Neutrophil (primary cell): ENCODE measurements around the gene LAMC3.

ENCODE experiments used
- H3K27ac ChIP-seq: fragments of 200-600 bp; sonication (generic); 2 replicates; pipeline ENCODE4 v1.5.1; 2016; ENCODE audit warnings: mild to moderate bottlenecking, moderate library complexity
- H3K27me3 ChIP-seq: fragments of 200-600 bp; sonication (generic); 2 replicates; pipeline ENCODE4 v1.6.0; 2016; ENCODE audit warnings: mild to moderate bottlenecking
- H3K36me3 ChIP-seq: fragments of 200-600 bp; sonication (generic); 2 replicates; pipeline ENCODE4 v1.5.1; 2017
- H3K4me1 ChIP-seq, 2 experiments: fragments of 200-600 bp in 1 of 2; sonication (generic) in 1 of 2; 1 replicate in 1 of 2; 2 replicates in 1 of 2; pipeline versions ENCODE4 v1.5.1 to v1.6.1; 2013 to 2016; ENCODE audit warnings: low read depth in 1 of 2, low read length in 1 of 2, mild to moderate bottlenecking in 1 of 2, moderate library complexity in 1 of 2; ENCODE audit not compliant: control insufficient read depth in 1 of 2, insufficient read depth in 1 of 2
- H3K4me3 ChIP-seq, 2 experiments: fragments of 200-600 bp in 1 of 2; sonication (generic) in 1 of 2; 1 replicate in 1 of 2; 2 replicates in 1 of 2; pipeline ENCODE4 v1.5.1; 2013 to 2016; ENCODE audit warnings: low read depth in 1 of 2, low read length in 1 of 2, mild to moderate bottlenecking in 1 of 2, moderate library complexity in 1 of 2
- H3K9me3 ChIP-seq: fragments of 200-600 bp; sonication (generic); 2 replicates; pipeline ENCODE4 v1.5.1; 2016
- CTCF ChIP-seq: fragments of 200-600 bp; sonication (generic); IDR thresholded peaks from 2 replicates; pipeline ENCODE4 v1.5.1; 2016; ENCODE audit warnings: antibody characterized with exemption

Gene LAMC3

GRCh38 chr9:131129183-131129582, 120.2 kb downstream of the LAMC3 start:
- peaks cover 70% of the 10 kb centered on the region for H3K36me3 ChIP-seq
- H3K27me3 ChIP-seq, result no peaks in the 10 kb centered on the region
- no peak for TF ChIP-seq CTCF
- no peak overlapping the region for H3K27ac ChIP-seq
- peaks cover 17 to 18% of the 10 kb centered on the region in 2 experiments for H3K4me1 ChIP-seq
- H3K4me3 ChIP-seq, result no peak overlapping the region
- H3K9me3 ChIP-seq, result no peaks in the 10 kb centered on the region

- H3K36me3 ChIP-seq, result peaks cover 93% of the 10 kb centered on the region
- H3K27ac ChIP-seq, result no peak overlapping the region
- H3K4me1 ChIP-seq, result no peaks in the 10 kb centered on the region
- no peak overlapping the region for H3K4me3 ChIP-seq
- no peak for TF ChIP-seq CTCF
- no peaks in the 10 kb centered on the region for H3K27me3 ChIP-seq
- no peaks in the 10 kb centered on the region for H3K9me3 ChIP-seq
Measured at GRCh38 chr9:131138676-131139075, 129.7 kb downstream of the LAMC3 start.

GRCh38 chr9:131140112-131140511, 131.1 kb downstream of the LAMC3 start:
- peaks cover 93% of the 10 kb centered on the region for H3K36me3 ChIP-seq
- H3K4me3 ChIP-seq, result no peak overlapping the region
- TF ChIP-seq CTCF, result no peak

GRCh38 chr9:131140550-131140949, 131.6 kb downstream of the LAMC3 start:
- no peaks in the 10 kb centered on the region for H3K4me1 ChIP-seq
- no peak overlapping the region for H3K4me3 ChIP-seq
- TF ChIP-seq CTCF, result no peak
- no peaks in the 10 kb centered on the region for H3K9me3 ChIP-seq
- H3K36me3 ChIP-seq, result peaks cover 93% of the 10 kb centered on the region
- no peak overlapping the region for H3K27ac ChIP-seq
- no peaks in the 10 kb centered on the region for H3K27me3 ChIP-seq

More at GRCh38 chr9:131140112-131140511, 131.1 kb downstream of the LAMC3 start:
- no peaks in the 10 kb centered on the region for H3K9me3 ChIP-seq
- no peaks in the 10 kb centered on the region for H3K4me1 ChIP-seq
- H3K27me3 ChIP-seq, result no peaks in the 10 kb centered on the region
- H3K27ac ChIP-seq, result no peak overlapping the region

GRCh38 chr9:131142160-131142559, 133.2 kb downstream of the LAMC3 start:
- Histone ChIP-seq H3K27ac (no peak overlapping the region), H3K36me3 (peaks cover 93% of the 10 kb centered on the region), H3K4me3 (no peak overlapping the region), H3K27me3 (no peaks in the 10 kb centered on the region), H3K4me1 (no peaks in the 10 kb centered on the region), H3K9me3 (no peaks in the 10 kb centered on the region)
- no peak for TF ChIP-seq CTCF
